Measurements from ENCODE around the gene TMEM82. TPM values are rescaled to one million over a fixed set of nuclear protein-coding genes. Genes with fewer than 3 reads are reported as not detected.
A peak's percentile ranks its signal among the peaks of the same experiment; 100 is the strongest.

The TMEM82 gene
- total RNA-seq, 6 donors from 2014 or later = not detected

GRCh38 chr1:15733218-15733725 lies 9.0 kb upstream of the TMEM82 start:
- Histone ChIP-seq H3K4me1 (peaks cover 18 to 36% (median 27%) of the 10 kb centered on the region in 4 donors), H3K27ac (no peak overlapping the region), H3K36me3 (peaks cover 38 to 69% (median 61%) of the 10 kb centered on the region in 4 donors), H3K4me3 (no peak overlapping the region), H3K27me3 (no peaks in the 10 kb centered on the region), H3K9me3 (no peaks in the 10 kb centered on the region)
- WGBS, 2 donors = 83 to 91% methylated on average over 1 to 7 of the region's 11 CpGs
- TF ChIP-seq POLR2A (IDR thresholded peaks at IDR 0.05) (no peak), CTCF (IDR thresholded peaks at IDR 0.05) (no peak), POLR2AphosphoS5 (IDR thresholded peaks at IDR 0.05) (no peak), EP300 (IDR thresholded peaks at IDR 0.05) (no peak)
- DNase-seq = no peak
- no peak for ATAC-seq (ENCODE audit: low FRiP score in 2 of 2)

GRCh38 chr1:15733726-15734226 lies 8.5 kb upstream of the TMEM82 start:
- ATAC-seq (ENCODE audit: low FRiP score in 2 of 2) (no peak), DNase-seq (peak in 1 of 2 donors; percentile 80)
- no peaks in the 10 kb centered on the region for H3K27me3 ChIP-seq
- 95% methylated on average over 20 of the region's 27 CpGs; no CpG with 5 or more reads in 1 of the 2 donors for WGBS, 2 donors
- peaks cover 35 to 64% (median 56%) of the 10 kb centered on the region in 4 donors for H3K36me3 ChIP-seq
- TF ChIP-seq EP300 (IDR thresholded peaks at IDR 0.05) = no peak
- no peak for TF ChIP-seq POLR2AphosphoS5 (IDR thresholded peaks at IDR 0.05)
- H3K27ac ChIP-seq = no peak overlapping the region
- H3K4me3 ChIP-seq = no peak overlapping the region
- no peaks in the 10 kb centered on the region for H3K9me3 ChIP-seq
- H3K4me1 ChIP-seq = peaks cover 18 to 36% (median 27%) of the 10 kb centered on the region in 4 donors

DNA sequence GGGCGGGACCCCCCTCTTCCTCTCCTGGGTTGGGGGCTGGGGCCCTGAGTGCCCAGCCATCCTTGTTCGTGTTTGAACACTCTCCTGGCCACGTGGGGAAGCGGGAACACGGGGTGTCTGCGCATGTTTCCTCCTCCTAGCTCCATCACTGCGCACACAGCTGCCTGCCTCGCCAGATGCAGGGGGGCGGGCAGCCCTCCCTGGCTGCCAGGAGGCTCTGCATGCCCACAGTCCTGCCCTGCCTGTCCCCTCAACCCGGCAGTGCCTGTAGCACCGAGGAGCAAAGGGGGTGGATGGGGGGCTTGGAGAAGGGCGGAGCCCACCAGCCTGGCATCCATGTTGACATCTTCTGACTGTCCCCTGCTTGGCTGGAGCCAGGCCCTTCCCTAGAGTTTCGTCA lies 8.0 kb upstream of the TMEM82 start:
- H3K4me1 ChIP-seq = peaks cover 18 to 36% (median 27%) of the 10 kb centered on the region in 4 donors

GRCh38 chr1:15734901-15735300 lies 7.4 kb upstream of the TMEM82 start:
- H3K36me3 ChIP-seq = peaks cover 29 to 54% (median 46%) of the 10 kb centered on the region in 4 donors
- TF ChIP-seq CTCF (IDR thresholded peaks at IDR 0.05) = no peak
- no peak for TF ChIP-seq POLR2AphosphoS5 (IDR thresholded peaks at IDR 0.05)
- TF ChIP-seq POLR2A (IDR thresholded peaks at IDR 0.05) = no peak
- no peak for TF ChIP-seq EP300 (IDR thresholded peaks at IDR 0.05)
- peak in 1 of 2 donors; percentile 17 for ATAC-seq (ENCODE audit: low FRiP score in 2 of 2)
- no peaks in the 10 kb centered on the region for H3K27me3 ChIP-seq
- H3K27ac ChIP-seq = peak overlapping the region in 3 of 4 donors; percentile 72 to 81 (median 76)
- no peak overlapping the region for H3K4me3 ChIP-seq
- H3K4me1 ChIP-seq = peaks cover 18 to 36% (median 27%) of the 10 kb centered on the region in 4 donors
- H3K9me3 ChIP-seq = no peaks in the 10 kb centered on the region
- 73 to 86% methylated on average over 4 to 16 of the region's 17 CpGs for WGBS, 2 donors
- peak; percentile 48 to 77 for DNase-seq

More for the DNA sequence above, 8.0 kb upstream of the TMEM82 start:
- H3K27me3 ChIP-seq = no peaks in the 10 kb centered on the region
- no peak overlapping the region for H3K4me3 ChIP-seq
- TF ChIP-seq CTCF (IDR thresholded peaks at IDR 0.05) = no peak
- TF ChIP-seq EP300 (IDR thresholded peaks at IDR 0.05) = no peak
- no peak for TF ChIP-seq POLR2A (IDR thresholded peaks at IDR 0.05)
- TF ChIP-seq POLR2AphosphoS5 (IDR thresholded peaks at IDR 0.05) = no peak
- peak overlapping the region in 1 of 4 donors; percentile 72 for H3K27ac ChIP-seq
- H3K9me3 ChIP-seq = no peaks in the 10 kb centered on the region
- DNase-seq (peak in 1 of 2 donors; percentile 67), ATAC-seq (ENCODE audit: low FRiP score in 2 of 2) (no peak)
- 85 to 87% methylated on average over 9 to 11 of the region's 13 CpGs for WGBS, 2 donors
- peaks cover 31 to 60% (median 51%) of the 10 kb centered on the region in 4 donors for H3K36me3 ChIP-seq

- no peaks in the 10 kb centered on the region for H3K9me3 ChIP-seq
- 70 to 83% methylated on average over 7 to 11 of the region's 12 CpGs for WGBS, 2 donors
- H3K27ac ChIP-seq = peak overlapping the region; percentile 7 to 81 (median 74)
- DNase-seq = peak in 1 of 2 donors; percentile 45
- ATAC-seq (ENCODE audit: low FRiP score in 2 of 2) = peak in 1 of 2 donors; percentile 9
- no peaks in the 10 kb centered on the region for H3K27me3 ChIP-seq
- no peak overlapping the region for H3K4me3 ChIP-seq
- peaks cover 24 to 49% (median 41%) of the 10 kb centered on the region in 4 donors for H3K36me3 ChIP-seq
- H3K4me1 ChIP-seq = peaks cover 18 to 36% (median 27%) of the 10 kb centered on the region in 4 donors
- TF ChIP-seq POLR2A (IDR thresholded peaks at IDR 0.05) (no peak), POLR2AphosphoS5 (IDR thresholded peaks at IDR 0.05) (no peak), EP300 (IDR thresholded peaks at IDR 0.05) (no peak), CTCF (IDR thresholded peaks at IDR 0.05) (no peak)
Observed at GRCh38 chr1:15735304-15736037, 6.8 kb upstream of the TMEM82 start.
